ENCODE measurements around the gene ADA. TPM values are rescaled to one million over a fixed set of nuclear protein-coding genes. Genes with fewer than 3 reads are reported as not detected.
A peak's percentile ranks its signal among the peaks of the same experiment; 100 is the strongest.

Gene ADA
- total and polyA plus RNA-seq, 8 donors = 2.9 to 6.0 (median 4.0) TPM

DNA sequence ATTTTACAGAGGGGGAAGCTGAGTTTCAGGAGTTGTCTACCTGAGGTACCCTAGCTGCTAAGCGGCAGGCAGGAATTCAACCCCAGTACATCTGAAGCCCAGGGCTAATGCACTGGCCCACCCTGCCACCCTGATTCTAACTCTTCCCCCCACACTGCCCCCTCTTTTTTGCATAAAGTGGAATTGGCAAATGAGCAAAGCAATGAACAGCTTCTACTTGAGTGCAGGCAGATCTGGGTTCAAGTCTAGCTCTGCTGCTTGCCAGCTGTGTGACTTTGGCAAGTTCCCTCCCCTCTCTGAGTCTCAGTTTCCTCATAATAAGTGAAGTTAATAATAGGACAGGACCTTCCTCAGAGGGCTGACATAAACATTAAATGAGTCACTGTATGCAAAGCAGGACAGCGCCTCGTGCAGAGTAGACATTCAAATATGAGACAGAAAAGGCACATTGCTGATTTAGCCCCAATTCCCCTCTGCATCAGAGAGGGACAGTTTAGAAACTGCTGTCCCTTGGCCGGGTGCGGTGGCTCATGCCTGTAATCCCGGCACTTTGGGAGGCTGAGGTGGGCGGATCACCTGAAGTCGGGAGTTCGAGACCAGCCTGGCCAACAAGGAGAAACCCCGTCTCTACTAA, 4.7 kb downstream of the ADA start:
- 87 to 90% methylated on average over 10 of the region's 10 CpGs for WGBS, 2 donors
- no peak for ATAC-seq
- Histone ChIP-seq H3K27me3 (no peaks in the 10 kb centered on the region), H3K4me3 (no peak overlapping the region), H3K9me3 (no peaks in the 10 kb centered on the region), H3K36me3 (no peaks in the 10 kb centered on the region), H3K27ac (peak overlapping the region in 1 of 4 donors; percentile 31), H3K4me1 (peaks cover 11 to 21% (median 18%) of the 10 kb centered on the region in 3 donors)
- no peak for FAIRE-seq
- TF ChIP-seq CTCF (IDR thresholded peaks at IDR 0.05) = no peak
- no peak for DNase-seq
- intact Hi-C loops (cut with DNase I) = no loop called here

- intact Hi-C loops (cut with DNase I) = no loop called here
- no peak for TF ChIP-seq CTCF (IDR thresholded peaks at IDR 0.05)
- Histone ChIP-seq H3K4me1 (peaks cover 11 to 23% (median 18%) of the 10 kb centered on the region in 3 donors), H3K36me3 (no peaks in the 10 kb centered on the region), H3K27ac (peak overlapping the region in 1 of 4 donors; percentile 31), H3K4me3 (no peak overlapping the region), H3K9me3 (no peaks in the 10 kb centered on the region), H3K27me3 (no peaks in the 10 kb centered on the region)
- FAIRE-seq (no peak), DNase-seq (no peak), ATAC-seq (no peak)
- 68 to 75% methylated on average over 4 of the region's 4 CpGs for WGBS, 2 donors
These were observed 5.4 kb downstream of the ADA start for GRCh38 chr20:44646023-44646640.

- FAIRE-seq = no peak
These were observed 6.8 kb downstream of the ADA start for GRCh38 chr20:44644667-44645131.

DNA sequence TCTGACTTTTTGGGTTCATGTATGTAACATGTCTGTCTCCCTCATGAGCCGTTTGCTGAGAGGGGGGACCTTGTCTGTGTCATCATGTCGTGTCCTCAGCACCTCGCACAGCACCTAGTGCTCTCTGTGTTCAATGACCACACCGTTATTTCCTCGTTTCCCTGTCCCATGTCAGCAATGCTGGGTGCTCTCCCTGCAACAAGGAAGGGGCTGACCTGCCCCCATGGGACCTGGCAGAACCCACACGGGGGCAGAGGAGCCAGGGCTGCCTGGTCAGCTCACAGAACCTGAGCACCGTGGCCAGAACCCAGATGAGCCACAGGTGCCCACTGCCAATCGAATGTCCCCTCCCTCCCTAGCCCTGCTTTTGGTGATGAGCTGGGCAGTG, 7.3 kb downstream of the ADA start:
- DNase-seq (no peak), ATAC-seq (no peak), FAIRE-seq (no peak)
- no peak overlapping the region for H3K4me3 ChIP-seq
- peak overlapping the region in 1 of 4 donors; percentile 91 for H3K27ac ChIP-seq
- H3K4me1 ChIP-seq = peaks cover 11 to 18% (median 18%) of the 10 kb centered on the region in 3 donors
- WGBS, 2 donors = 89 to 91% methylated on average over 7 to 8 of the region's 8 CpGs
- intact Hi-C loops (cut with DNase I) = no loop called here
- no peaks in the 10 kb centered on the region for H3K9me3 ChIP-seq
- no peaks in the 10 kb centered on the region for H3K27me3 ChIP-seq
- no peak for TF ChIP-seq CTCF (IDR thresholded peaks at IDR 0.05)
- no peaks in the 10 kb centered on the region for H3K36me3 ChIP-seq

More at GRCh38 chr20:44644667-44645131, 6.8 kb downstream of the ADA start:
- 81 to 83% methylated on average over 7 of the region's 7 CpGs for WGBS, 2 donors
- no peak for TF ChIP-seq CTCF (IDR thresholded peaks at IDR 0.05)
- Histone ChIP-seq H3K36me3 (no peaks in the 10 kb centered on the region), H3K27ac (no peak overlapping the region), H3K9me3 (no peaks in the 10 kb centered on the region), H3K4me3 (no peak overlapping the region), H3K4me1 (peaks cover 11 to 18% (median 18%) of the 10 kb centered on the region in 3 donors), H3K27me3 (no peaks in the 10 kb centered on the region)
- ATAC-seq (no peak), DNase-seq (no peak)
- intact Hi-C loops (cut with DNase I) = no loop called here
